Immature natural killer cell (primary cell): ENCODE results near the gene CSMD2. TPM values are rescaled to one million over a fixed set of nuclear protein-coding genes. Genes with fewer than 3 reads are reported as not detected.
"Not testable (repeated sequence)": the region's sequence is repeated elsewhere in the genome, so short reads cannot be mapped to it uniquely, and the experiment has no call there.

Source experiments
- DNase-seq, 3 donors: peaks; one replicate each; pipeline ENCODE4 v3.0.0; 2022; ENCODE audit warnings: mixed read lengths in 1 of 3
- H3K27ac Mint-ChIP-seq, 6 donors: one replicate each; pipeline ENCODE4 v1.8.0; 2020; ENCODE audit warnings: mixed read lengths in 6 of 6, mild to moderate bottlenecking in 5 of 6, inconsistent platforms in 4 of 6, moderate library complexity in 3 of 6
- H3K27me3 Mint-ChIP-seq, 3 donors: one replicate each; pipeline ENCODE4 v1.8.0; 2020 to 2021; ENCODE audit warnings: low read depth in 3 of 3, mild to moderate bottlenecking in 3 of 3, mixed read lengths in 3 of 3, moderate library complexity in 3 of 3, inconsistent platforms in 1 of 3
- H3K36me3 Mint-ChIP-seq, 3 donors: one replicate each; pipeline ENCODE4 v1.8.0; 2020; ENCODE audit warnings: mixed read lengths in 3 of 3, inconsistent platforms in 2 of 3, mild to moderate bottlenecking in 2 of 3
- H3K4me1 Mint-ChIP-seq, 2 donors: one replicate each; pipeline ENCODE4 v1.8.0; 2020; ENCODE audit warnings: inconsistent platforms in 2 of 2, mild to moderate bottlenecking in 2 of 2, mixed read lengths in 2 of 2, moderate library complexity in 1 of 2
- H3K4me3 Mint-ChIP-seq, 5 donors: one replicate each; pipeline ENCODE4 v1.8.0; 2020; ENCODE audit warnings: mild to moderate bottlenecking in 5 of 5, mixed read lengths in 5 of 5, inconsistent platforms in 3 of 5, moderate library complexity in 3 of 5
- H3K9me3 Mint-ChIP-seq, 6 donors: one replicate each; pipeline ENCODE4 v1.8.0; 2020; ENCODE audit warnings: mild to moderate bottlenecking in 6 of 6, mixed read lengths in 6 of 6, inconsistent platforms in 4 of 6, moderate library complexity in 3 of 6
- polyA plus RNA-seq, 3 donors: library from polyadenylated mRNA; unstranded; fragments of 300-500 nt; fragmentation: Illumina TruSeq; gene quantifications; one replicate each; pipeline ENCODE4 v1.2.3, GENCODE V29; 2021

The CSMD2 gene
- not detected for polyA plus RNA-seq

DNA sequence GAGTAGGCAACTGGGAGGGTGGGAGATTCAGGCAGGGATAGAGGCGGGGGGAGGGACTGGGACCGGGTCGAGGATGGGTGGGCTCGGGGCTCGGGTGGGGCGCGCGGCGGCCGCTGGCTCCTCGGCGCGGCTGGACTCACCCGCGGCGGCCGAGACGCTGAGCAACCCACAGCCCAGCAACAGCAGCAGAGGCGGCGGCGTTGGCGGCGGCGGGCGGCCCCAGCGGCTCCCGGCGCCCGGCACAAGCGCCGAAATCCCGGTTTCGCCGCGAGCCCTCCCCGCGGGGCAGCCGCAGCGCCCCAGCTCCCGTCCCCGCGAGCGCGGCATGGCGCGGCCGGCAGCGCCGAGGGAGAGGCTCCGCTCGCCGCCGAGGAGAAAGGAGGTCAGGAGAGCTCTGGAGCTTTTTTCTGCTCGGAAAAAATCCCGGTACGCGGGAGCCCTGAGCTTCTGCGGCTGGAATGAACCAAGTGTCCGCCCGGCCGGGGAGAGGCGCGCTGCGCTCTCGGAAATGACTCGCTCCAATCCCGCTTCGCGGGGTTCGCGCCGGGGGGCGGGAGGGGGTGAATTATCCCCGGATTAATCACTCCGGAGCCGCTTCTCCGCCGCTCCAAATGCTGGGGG, at the start of gene CSMD2:
Gene CSMD2, minus strand, starts transcription at position 460 of the 621 bp plus-strand sequence. Its CDS starts 133 bp downstream, at position 327.
- Mint-ChIP-seq H3K9me3 (peaks cover 0 to 2% (median 0%) of the 10 kb centered on the region in 6 donors), H3K27ac (no peak within 1 kb of the TSS), H3K27me3 (peaks cover 20 to 41% (median 20%) of the 10 kb centered on the region in 3 donors), H3K36me3 (peaks cover 0 to 4% (median 0%) of the 10 kb centered on the region in 3 donors), H3K4me3 (peak within 1 kb of the TSS in 4 of 5 donors; percentile 1 to 31 (median 11)), H3K4me1 (peaks cover 2 to 5% of the 10 kb centered on the region in 2 donors)
- no peak for DNase-seq

DNA sequence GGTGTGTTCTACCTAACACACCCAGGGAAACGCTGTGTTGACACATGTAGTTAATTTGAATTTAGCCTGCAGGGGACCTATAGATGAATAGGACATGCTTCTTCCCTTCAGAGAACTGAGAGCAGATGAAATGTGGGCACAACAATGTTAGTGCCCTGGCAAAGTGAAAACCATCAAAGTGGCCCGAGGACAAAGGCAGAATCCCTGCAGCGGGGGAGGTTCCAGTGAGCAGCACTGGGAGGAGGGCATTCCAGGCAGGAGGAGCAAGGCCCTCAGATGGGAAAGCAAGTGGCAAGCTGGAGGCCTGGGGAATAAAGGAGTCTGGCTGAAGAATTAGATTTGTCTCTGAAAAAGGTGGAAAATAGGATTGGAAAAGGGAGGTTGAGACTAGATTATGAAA, 48.9 kb upstream of the CSMD2 start:
- Mint-ChIP-seq H3K4me1 (no peaks in the 10 kb centered on the region), H3K27me3 (peaks cover 0 to 4% (median 0%) of the 10 kb centered on the region in 3 donors), H3K4me3 (no peak overlapping the region), H3K9me3 (no peaks in the 10 kb centered on the region), H3K27ac (no peak overlapping the region), H3K36me3 (no peaks in the 10 kb centered on the region)
- no peak for DNase-seq

DNA sequence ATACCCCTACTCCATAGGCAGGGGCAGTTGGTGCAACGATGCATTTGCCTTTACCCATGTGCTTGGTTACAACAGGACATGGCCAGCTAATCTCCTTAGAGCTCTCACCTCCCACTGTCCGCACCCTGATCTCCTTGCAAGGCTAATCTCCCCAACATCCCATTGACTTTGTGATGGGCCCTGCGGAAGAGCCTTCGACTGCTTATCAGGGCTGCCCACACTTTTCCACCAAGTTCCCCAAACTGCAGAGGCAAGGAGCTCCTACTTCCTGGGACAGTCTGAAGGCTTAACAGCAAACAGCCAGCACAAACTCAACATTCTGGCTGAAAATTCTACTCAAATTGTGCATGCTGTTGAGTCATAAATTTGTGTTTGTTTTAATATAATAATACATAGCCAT, 47.6 kb upstream of the CSMD2 start:
- DNase-seq = no peak
- Mint-ChIP-seq H3K27ac (no peak overlapping the region), H3K27me3 (peaks cover 0 to 2% (median 0%) of the 10 kb centered on the region in 3 donors), H3K4me3 (no peak overlapping the region), H3K4me1 (no peaks in the 10 kb centered on the region), H3K36me3 (no peaks in the 10 kb centered on the region), H3K9me3 (no peaks in the 10 kb centered on the region)

DNA sequence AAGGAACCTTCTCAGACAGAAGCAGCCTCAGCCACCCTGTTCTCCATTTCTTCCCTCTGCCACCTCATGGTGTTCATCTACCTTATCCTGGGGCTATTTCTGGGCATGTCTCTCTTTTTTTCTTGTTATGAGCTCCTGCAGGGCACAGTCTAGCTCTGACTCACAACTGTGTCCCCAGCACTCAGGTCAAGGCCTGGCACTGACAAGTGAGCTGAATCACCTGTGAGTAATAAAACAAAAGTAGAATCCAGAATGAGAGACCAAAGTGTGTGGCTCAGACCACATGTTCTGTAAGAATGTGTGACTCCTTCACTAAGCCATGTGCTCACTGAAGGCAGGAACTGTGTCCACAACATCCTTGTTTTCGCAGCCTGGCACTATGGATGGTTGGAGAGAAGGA, 34.9 kb upstream of the CSMD2 start:
- Mint-ChIP-seq H3K36me3 (no peaks in the 10 kb centered on the region), H3K4me1 (no peaks in the 10 kb centered on the region), H3K27ac (no peak overlapping the region), H3K4me3 (no peak overlapping the region), H3K27me3 (peaks cover 2 to 5% (median 3%) of the 10 kb centered on the region in 3 donors), H3K9me3 (no peaks in the 10 kb centered on the region)
- DNase-seq = no peak

DNA sequence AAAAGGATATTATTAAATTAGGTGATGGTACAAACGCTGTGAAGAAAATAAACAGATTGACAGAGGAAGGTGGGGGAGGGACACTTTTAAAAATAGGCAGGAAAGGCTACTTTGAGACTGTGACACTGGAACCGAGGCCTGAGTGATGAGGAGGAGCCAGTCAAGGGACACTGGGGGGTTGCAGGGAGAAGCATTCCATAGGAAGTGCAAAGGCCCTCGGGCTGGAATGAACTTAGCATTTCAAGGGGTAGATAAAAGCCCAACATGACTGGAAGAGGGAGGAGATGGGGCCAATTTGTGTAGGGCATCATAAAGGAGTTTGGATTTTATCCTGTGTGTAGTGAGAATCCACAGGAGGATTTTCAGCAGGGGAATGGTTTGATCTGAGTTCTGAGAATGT, 27.6 kb upstream of the CSMD2 start:
- Mint-ChIP-seq H3K36me3 (no peaks in the 10 kb centered on the region), H3K9me3 (no peaks in the 10 kb centered on the region), H3K4me1 (no peaks in the 10 kb centered on the region), H3K27me3 (peaks cover 3 to 13% (median 9%) of the 10 kb centered on the region in 3 donors), H3K4me3 (no peak overlapping the region), H3K27ac (no peak overlapping the region)
- no peak for DNase-seq

DNA sequence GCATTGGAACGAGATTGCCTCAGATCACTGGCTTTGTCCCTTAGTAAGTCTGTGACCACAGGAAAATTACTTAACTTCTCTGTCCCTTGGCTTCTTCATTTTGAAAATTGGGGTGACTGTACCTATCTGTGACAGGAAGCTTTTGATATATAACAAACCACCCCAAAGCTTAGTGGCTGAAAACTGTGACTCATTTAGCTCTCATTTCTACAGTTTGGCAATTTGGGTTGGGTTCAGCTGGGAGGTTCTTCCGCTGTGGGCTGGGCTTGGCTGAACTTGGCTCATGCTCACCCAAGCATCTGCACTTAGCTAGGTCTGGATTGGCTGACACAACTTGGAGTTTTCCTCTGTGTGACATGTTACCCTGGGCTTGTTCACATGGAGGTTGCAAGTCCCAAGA, 25.7 kb upstream of the CSMD2 start:
- H3K36me3 Mint-ChIP-seq = no peaks in the 10 kb centered on the region
- H3K27ac Mint-ChIP-seq = no peak overlapping the region
- no peaks in the 10 kb centered on the region for H3K4me1 Mint-ChIP-seq
- DNase-seq = no peak
- no peak overlapping the region for H3K4me3 Mint-ChIP-seq
- H3K27me3 Mint-ChIP-seq = peaks cover 4 to 13% (median 6%) of the 10 kb centered on the region in 3 donors
- peaks cover 0 to 1% (median 0%) of the 10 kb centered on the region in 6 donors for H3K9me3 Mint-ChIP-seq

DNA sequence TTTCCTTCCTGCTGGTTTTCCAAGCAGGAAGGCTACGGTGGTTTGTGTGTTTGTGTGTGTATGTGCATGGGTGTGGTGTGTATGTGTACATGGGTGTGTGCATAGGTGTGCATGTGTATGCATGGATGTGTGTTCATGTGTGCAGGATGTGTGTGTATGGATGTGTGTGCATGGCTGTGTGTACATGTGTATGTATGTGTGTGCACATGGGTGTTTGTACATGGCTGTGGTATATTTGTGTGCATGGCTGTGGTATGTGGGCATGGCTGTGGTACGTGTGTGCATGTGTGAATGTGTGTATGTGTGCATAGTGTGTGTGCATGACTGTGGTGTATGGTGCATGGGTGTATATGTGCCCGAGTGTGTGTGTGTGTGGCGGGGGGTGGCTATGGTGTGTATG, 24.0 kb upstream of the CSMD2 start:
- Mint-ChIP-seq H3K36me3 (no peaks in the 10 kb centered on the region), H3K27me3 (peaks cover 4 to 13% (median 6%) of the 10 kb centered on the region in 3 donors), H3K9me3 (peaks cover 0 to 1% (median 0%) of the 10 kb centered on the region in 6 donors), H3K4me3 (no peak overlapping the region), H3K4me1 (no peaks in the 10 kb centered on the region), H3K27ac (no peak overlapping the region)
- no peak for DNase-seq

DNA sequence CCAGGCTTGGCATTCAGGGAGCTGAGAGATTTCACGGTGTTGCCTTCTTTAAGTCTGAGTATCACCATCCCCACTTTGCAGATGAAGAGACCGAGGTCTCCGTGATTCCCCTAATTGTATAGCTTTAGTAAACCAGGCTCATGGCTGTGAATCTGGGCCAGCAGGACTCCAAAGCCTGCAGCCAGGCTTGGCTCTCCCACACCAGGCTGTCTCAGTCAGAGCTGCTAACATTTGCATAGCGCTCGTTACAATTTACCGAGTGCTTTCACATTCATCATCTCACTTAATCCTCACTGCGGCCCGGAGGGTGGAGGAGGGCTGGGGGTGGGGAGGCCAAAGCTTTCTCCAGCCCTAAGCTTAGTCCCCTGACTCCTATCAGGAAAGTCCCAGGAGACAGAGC, 23.4 kb upstream of the CSMD2 start:
- Mint-ChIP-seq H3K27me3 (peaks cover 3 to 11% (median 4%) of the 10 kb centered on the region in 3 donors), H3K4me1 (no peaks in the 10 kb centered on the region)

DNA sequence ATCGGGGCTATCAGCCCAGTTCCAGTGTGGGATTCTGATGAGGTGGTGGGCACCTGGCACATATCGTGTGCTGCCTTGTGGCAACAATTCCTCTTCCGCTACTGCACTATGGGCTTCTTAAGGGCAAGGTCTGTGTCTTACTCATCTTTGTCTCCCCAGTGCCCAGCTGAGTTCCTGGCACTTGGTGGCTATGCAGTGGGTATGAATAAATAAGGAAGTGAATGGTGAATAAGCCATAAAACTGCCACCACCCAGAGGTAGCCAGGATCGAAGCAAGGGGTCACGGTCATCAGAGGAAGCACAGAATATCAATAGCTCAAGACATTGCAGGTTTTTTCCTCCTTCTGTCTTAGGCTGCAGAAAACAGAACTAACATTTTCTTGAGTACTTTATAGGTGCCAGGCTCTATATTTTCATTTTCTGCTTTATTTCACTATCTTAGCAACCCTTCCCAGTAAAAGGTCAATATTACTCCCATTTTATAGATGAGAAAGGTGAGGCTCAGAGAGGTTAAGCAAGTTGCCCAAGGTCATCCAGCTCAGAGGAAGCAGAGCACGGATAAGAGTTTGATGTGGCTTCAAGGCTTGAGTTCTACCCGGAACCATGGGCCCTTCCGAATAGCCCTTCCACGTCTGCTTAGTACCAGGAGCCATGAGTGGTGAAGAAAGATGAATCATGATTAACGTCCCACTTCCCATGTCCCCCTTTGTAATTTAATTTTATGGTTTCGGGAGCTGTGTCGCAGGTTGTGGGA, 21.9 kb upstream of the CSMD2 start:
- Mint-ChIP-seq H3K4me1 (no peaks in the 10 kb centered on the region), H3K36me3 (no peaks in the 10 kb centered on the region), H3K27ac (no peak overlapping the region), H3K27me3 (peaks cover 3 to 15% (median 7%) of the 10 kb centered on the region in 3 donors), H3K4me3 (no peak overlapping the region), H3K9me3 (peaks cover 0 to 1% (median 0%) of the 10 kb centered on the region in 6 donors)
- no peak for DNase-seq

More for the DNA sequence above, 23.4 kb upstream of the CSMD2 start:
- DNase-seq = no peak
- H3K36me3 Mint-ChIP-seq = no peaks in the 10 kb centered on the region
- H3K27ac Mint-ChIP-seq = no peak overlapping the region
- peaks cover 0 to 1% (median 0%) of the 10 kb centered on the region in 6 donors for H3K9me3 Mint-ChIP-seq
- no peak overlapping the region for H3K4me3 Mint-ChIP-seq

DNA sequence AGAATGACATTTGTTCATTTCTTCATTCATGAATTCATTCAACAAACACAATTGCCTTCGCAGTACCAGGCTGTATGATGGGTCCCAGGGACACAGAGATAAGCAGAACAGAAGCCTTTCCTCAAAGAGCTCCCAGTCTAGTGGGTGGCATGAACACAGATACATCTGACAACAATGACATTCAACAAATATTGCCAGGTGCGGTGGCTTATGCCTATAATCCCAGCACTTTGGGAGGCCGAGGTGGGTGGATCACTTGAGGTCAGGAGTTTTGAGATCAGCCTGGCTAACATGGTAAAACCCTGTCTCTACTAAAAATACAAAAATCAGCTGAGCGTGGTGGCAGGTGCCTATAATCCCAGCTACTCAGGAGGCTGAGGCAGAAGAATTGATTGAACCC, 18.4 kb upstream of the CSMD2 start:
- H3K4me1 Mint-ChIP-seq, H3K9me3 Mint-ChIP-seq, H3K27ac Mint-ChIP-seq, H3K4me3 Mint-ChIP-seq, H3K27me3 Mint-ChIP-seq, H3K36me3 Mint-ChIP-seq, DNase-seq: not testable (repeated sequence)

DNA sequence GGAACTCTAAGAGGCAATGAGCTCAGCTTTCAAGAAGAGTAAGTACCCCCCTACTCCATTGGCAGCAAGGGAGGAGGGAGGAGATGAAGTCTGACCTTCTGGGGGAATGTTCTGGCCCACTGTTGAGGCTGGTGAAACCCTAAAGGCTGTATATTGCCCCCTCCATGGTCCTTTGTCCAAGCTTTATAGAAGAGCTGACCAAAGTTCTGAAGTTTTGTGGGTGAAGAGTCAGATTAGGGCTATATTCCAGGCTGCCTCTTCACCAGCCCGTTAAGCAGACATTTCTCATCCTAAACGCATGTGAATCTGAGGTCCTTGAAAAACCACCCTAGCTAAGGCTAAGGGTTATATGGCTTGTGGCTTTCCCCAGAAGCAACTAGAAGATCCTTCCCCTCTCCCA, 13.0 kb upstream of the CSMD2 start:
- Mint-ChIP-seq H3K36me3 (no peaks in the 10 kb centered on the region), H3K9me3 (no peaks in the 10 kb centered on the region), H3K4me3 (no peak overlapping the region), H3K27me3 (peaks cover 5 to 12% (median 10%) of the 10 kb centered on the region in 3 donors), H3K27ac (no peak overlapping the region), H3K4me1 (no peaks in the 10 kb centered on the region)
- no peak for DNase-seq

DNA sequence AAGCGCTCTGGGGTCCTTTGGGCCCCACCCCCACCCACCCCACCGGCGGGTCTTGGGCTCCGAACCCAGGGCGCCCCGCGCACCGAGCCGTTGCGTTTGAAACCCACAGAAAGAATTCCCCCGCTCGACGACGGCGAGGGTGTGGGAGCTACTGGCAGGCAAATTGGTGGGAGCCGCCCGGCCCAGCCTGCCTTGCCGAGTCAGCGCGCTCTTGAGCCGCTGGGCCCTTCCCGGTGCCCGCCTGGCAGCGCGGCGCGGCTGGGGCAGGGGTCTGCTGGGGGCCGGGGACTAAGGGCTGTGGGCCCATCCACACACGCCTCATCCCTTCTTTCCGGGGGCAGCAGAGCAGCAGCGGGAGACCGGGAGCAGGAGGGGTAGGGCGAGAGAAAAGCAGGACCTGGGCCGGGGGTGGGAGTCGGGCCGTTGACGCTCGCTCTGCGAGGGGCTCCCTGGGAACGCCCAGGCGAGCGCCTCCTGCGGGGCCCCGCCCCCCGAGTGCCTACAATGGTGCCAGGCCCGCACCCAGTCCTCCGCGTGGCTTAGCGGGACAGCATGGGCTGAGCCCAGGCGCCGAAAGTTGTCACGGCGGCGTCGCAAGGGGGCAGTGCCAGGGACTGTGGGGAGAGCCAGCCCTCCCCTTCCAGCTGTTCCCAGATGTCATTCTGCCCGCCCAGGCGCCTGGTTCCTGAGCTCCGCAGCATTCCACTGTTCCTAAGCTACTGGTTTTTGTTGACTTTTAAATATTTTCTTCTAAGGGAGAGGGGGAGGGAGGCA, 12.0 kb upstream of the CSMD2 start, which contains the start of gene C1orf94:
Gene C1orf94, plus strand, starts transcription at position 78 of the 774 bp plus-strand sequence. CDS start 883 bp downstream, outside the sequence.
- peaks cover 5 to 8% (median 7%) of the 10 kb centered on the region in 3 donors for H3K27me3 Mint-ChIP-seq

DNA sequence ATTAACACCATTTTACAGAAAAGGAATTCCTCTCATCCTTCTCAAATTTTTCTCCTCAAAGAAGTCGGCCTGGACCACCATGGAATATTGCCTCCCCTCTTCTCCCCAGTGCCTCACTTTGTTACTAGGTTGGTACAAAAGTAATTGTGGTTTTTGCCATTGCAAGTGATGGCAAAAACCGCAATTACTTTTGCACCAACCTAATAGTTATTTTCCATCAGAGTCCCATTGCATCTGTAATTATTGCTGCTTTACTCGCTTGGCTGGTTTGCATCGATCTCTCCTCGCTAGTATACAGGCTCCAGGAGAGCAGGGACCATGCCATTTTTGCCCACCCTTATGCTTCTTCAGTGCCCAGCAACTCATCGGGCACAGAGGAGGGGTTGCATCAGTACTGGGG, 10.7 kb upstream of the CSMD2 start:
- DNase-seq = no peak
- Mint-ChIP-seq H3K4me3 (no peak overlapping the region), H3K27ac (no peak overlapping the region), H3K4me1 (no peaks in the 10 kb centered on the region), H3K36me3 (no peaks in the 10 kb centered on the region), H3K9me3 (no peaks in the 10 kb centered on the region), H3K27me3 (peaks cover 5 to 10% (median 7%) of the 10 kb centered on the region in 3 donors)

More for the DNA sequence above, 12.0 kb upstream of the CSMD2 start, which contains the start of gene C1orf94:
- no peak for DNase-seq
- Mint-ChIP-seq H3K4me3 (no peak within 1 kb of the TSS), H3K27ac (no peak within 1 kb of the TSS), H3K4me1 (no peaks in the 10 kb centered on the region), H3K36me3 (no peaks in the 10 kb centered on the region), H3K9me3 (no peaks in the 10 kb centered on the region)

DNA sequence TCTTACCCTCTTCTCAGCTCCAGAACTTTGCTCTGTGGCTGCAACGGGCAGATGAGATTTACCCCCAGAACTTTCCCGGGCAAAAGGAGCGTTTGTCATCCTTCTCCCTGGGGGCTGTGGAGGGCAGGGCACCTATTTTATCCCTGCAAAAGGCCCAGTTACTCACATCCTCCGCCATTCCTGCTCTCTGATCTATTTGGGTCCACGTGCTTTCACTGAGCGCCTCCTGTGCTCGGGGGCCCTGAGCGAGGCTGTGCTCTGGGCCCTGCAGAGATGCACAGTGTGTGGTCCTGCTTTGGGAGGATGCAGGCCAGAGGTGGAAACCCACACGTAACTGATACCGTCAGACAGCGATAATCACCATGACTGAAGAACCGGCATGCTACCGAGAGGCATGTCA, 2.4 kb upstream of the CSMD2 start:
- Mint-ChIP-seq H3K4me1 (peaks cover 2 to 5% of the 10 kb centered on the region in 2 donors), H3K27ac (no peak overlapping the region), H3K4me3 (no peak overlapping the region), H3K27me3 (peaks cover 18 to 33% (median 21%) of the 10 kb centered on the region in 3 donors), H3K36me3 (no peaks in the 10 kb centered on the region), H3K9me3 (peaks cover 0 to 2% (median 0%) of the 10 kb centered on the region in 6 donors)
- DNase-seq = no peak
